Gastroesophageal sphincter (tissue), 3 donors: ENCODE data around the gene MAFF.

Experiments used
- EP300 ChIP-seq: sonication (generic); formaldehyde crosslinking; IDR thresholded peaks from one replicate; pipeline ENCODE4 v1.6.1; 2017; ENCODE audit warnings: antibody characterized with exemption, mild to moderate bottlenecking
- POLR2A ChIP-seq, 2 donors: fragments of 450-650 bp; IDR thresholded peaks; one replicate each; pipeline ENCODE4 v1.6.1; 2017; ENCODE audit warnings: antibody characterized with exemption in 2 of 2, mild to moderate bottlenecking in 2 of 2, moderate library complexity in 1 of 2
- POLR2AphosphoS5 ChIP-seq: sonication (generic); formaldehyde crosslinking; IDR thresholded peaks from one replicate; pipeline ENCODE4 v1.6.1; 2017; ENCODE audit warnings: antibody characterized with exemption
- TF ChIP-seq, protein P1 (sequence below), 4 experiments: fragments of 200-600 bp in 2 of 4; fragments of 450-650 bp in 2 of 4; sonication (generic) in 1 of 4; IDR thresholded peaks; one replicate each; pipeline ENCODE4 v1.5.1; 2017 to 2019; ENCODE audit warnings: antibody characterized with exemption in 4 of 4, mild to moderate bottlenecking in 2 of 4, moderate library complexity in 2 of 4

- TF ChIP-seq, protein P1, sequence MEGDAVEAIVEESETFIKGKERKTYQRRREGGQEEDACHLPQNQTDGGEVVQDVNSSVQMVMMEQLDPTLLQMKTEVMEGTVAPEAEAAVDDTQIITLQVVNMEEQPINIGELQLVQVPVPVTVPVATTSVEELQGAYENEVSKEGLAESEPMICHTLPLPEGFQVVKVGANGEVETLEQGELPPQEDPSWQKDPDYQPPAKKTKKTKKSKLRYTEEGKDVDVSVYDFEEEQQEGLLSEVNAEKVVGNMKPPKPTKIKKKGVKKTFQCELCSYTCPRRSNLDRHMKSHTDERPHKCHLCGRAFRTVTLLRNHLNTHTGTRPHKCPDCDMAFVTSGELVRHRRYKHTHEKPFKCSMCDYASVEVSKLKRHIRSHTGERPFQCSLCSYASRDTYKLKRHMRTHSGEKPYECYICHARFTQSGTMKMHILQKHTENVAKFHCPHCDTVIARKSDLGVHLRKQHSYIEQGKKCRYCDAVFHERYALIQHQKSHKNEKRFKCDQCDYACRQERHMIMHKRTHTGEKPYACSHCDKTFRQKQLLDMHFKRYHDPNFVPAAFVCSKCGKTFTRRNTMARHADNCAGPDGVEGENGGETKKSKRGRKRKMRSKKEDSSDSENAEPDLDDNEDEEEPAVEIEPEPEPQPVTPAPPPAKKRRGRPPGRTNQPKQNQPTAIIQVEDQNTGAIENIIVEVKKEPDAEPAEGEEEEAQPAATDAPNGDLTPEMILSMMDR (IDR thresholded peaks at IDR 0.05) = no peak
- TF ChIP-seq POLR2AphosphoS5 (no peak), EP300 (no peak), POLR2A (IDR thresholded peaks at IDR 0.05) (no peak)
Measured at GRCh38 chr22:38192475-38192863, 9.3 kb upstream of the MAFF start.
